RWPE2 (cell line): ENCODE data around the gene NBDY.
"Not testable (repeated sequence)": the region's sequence is repeated elsewhere in the genome, so short reads cannot be mapped to it uniquely, and the experiment has no call there.

Experiments
- ATAC-seq: fragments of 200-7000 bp; cut with Tn5 transposase; 3 replicates; pipeline ENCODE4 v1.9.1; 2021; ENCODE audit warnings: low read depth
- DNase-seq: peaks from one replicate; pipeline ENCODE4 v3.0.0-alpha.2; 2020; ENCODE audit warnings: low spot score
- H3K27ac ChIP-seq: fragments of 450-650 bp; 2 replicates; pipeline ENCODE4 v1.5.1; 2017; ENCODE audit warnings: mild to moderate bottlenecking; ENCODE audit not compliant: poor library complexity, severe bottlenecking
- H3K27me3 ChIP-seq: fragments of 250-450 bp; sonication (Bioruptor Pico); 2 replicates; pipeline ENCODE4 v1.5.1; 2021; ENCODE audit warnings: mild to moderate bottlenecking, moderate library complexity; ENCODE audit not compliant: insufficient read depth, poor library complexity, severe bottlenecking
- H3K36me3 ChIP-seq: fragments of 250-450 bp; sonication (Bioruptor Pico); 2 replicates; pipeline ENCODE4 v1.5.1; 2020; ENCODE audit warnings: low read depth, mild to moderate bottlenecking, moderate library complexity
- H3K4me1 ChIP-seq: fragments of 250-450 bp; sonication (Bioruptor Pico); 2 replicates; pipeline ENCODE4 v1.5.1; 2021; ENCODE audit warnings: mild to moderate bottlenecking, moderate library complexity; ENCODE audit not compliant: insufficient read depth, poor library complexity, severe bottlenecking
- H3K4me3 ChIP-seq: fragments of 250-450 bp; sonication (Bioruptor Pico); 2 replicates; pipeline ENCODE4 v1.5.1; 2021; ENCODE audit warnings: mild to moderate bottlenecking, moderate library complexity; ENCODE audit not compliant: severe bottlenecking
- H3K9me3 ChIP-seq: fragments of 250-450 bp; sonication (Bioruptor Pico); 2 replicates; pipeline ENCODE4 v1.5.1; 2021; ENCODE audit warnings: mild to moderate bottlenecking, moderate library complexity; ENCODE audit not compliant: severe bottlenecking
- TF ChIP-seq, protein P1 (sequence below): fragments of 450-650 bp; IDR thresholded peaks from one replicate; pipeline ENCODE4 v1.5.1; 2017; ENCODE audit warnings: mild to moderate bottlenecking, moderate library complexity; ENCODE audit not compliant: poor library complexity, severe bottlenecking

Gene NBDY, protein sequence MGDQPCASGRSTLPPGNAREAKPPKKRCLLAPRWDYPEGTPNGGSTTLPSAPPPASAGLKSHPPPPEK

DNA sequence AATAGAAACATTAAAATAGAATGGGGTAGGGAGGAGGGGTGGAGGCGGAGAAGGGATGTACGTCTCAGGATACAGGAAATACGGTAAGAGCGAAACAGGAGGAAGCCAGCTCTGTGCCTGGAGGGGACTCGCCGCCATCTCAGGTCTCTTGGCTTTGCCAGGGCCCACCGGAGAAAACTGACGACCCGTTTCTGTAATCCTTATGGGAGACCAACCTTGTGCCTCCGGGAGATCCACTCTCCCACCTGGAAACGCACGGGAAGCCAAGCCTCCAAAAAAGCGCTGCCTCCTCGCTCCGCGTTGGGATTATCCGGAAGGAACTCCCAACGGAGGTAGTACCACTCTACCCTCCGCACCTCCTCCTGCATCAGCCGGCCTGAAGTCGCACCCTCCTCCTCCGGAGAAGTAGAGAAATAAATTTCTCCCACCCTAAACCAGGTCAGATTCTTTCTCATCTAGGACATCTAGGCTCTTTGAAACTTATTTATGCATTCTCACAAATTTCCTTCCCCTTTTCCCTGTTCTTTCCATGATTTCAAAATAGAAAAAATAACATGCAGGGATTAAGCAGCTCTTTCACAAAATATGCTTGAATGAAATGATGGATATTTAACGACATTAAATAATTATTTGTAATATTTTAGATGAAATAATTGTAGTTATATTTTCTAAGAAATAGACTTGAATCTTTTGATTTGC, at the start of gene NBDY:
Gene NBDY (plus strand): TSS at position 92 of the 699 bp plus-strand sequence. CDS start 111 bp downstream, at position 203.
- Histone ChIP-seq H3K27me3 (no peaks in the 10 kb centered on the region), H3K9me3 (no peaks in the 10 kb centered on the region), H3K4me1 (no peaks in the 10 kb centered on the region), H3K27ac (peak within 1 kb of the TSS; percentile 52), H3K36me3 (peaks cover 6% of the 10 kb centered on the region; the same call in 1 of the 2 replicates), H3K4me3 (peak within 1 kb of the TSS; percentile 58)
- no peak for DNase-seq
- peak; percentile 93 for ATAC-seq
- TF ChIP-seq, protein P1, sequence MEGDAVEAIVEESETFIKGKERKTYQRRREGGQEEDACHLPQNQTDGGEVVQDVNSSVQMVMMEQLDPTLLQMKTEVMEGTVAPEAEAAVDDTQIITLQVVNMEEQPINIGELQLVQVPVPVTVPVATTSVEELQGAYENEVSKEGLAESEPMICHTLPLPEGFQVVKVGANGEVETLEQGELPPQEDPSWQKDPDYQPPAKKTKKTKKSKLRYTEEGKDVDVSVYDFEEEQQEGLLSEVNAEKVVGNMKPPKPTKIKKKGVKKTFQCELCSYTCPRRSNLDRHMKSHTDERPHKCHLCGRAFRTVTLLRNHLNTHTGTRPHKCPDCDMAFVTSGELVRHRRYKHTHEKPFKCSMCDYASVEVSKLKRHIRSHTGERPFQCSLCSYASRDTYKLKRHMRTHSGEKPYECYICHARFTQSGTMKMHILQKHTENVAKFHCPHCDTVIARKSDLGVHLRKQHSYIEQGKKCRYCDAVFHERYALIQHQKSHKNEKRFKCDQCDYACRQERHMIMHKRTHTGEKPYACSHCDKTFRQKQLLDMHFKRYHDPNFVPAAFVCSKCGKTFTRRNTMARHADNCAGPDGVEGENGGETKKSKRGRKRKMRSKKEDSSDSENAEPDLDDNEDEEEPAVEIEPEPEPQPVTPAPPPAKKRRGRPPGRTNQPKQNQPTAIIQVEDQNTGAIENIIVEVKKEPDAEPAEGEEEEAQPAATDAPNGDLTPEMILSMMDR: no peak

DNA sequence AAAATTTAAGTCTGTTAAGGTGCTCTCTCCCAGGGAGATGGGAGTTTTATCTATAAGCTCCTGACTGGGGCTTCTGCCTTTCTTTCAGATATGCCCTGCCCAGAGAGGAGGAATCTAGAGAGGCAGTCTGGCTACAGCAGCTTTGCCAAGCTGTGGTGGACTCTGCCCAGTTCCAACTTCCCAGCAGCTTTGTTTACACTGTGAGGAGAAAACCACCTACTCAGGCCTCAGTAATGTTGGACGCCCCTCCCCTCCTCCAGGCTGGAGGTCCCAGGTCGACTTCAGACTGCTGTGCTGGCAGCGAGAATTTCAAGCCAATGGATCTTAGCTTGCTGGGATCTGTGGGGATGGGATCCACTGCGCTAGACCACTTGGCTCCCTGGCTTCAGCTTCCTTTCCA, 24.5 kb upstream of the NBDY start:
- H3K27me3 ChIP-seq, DNase-seq: not testable (repeated sequence)

DNA sequence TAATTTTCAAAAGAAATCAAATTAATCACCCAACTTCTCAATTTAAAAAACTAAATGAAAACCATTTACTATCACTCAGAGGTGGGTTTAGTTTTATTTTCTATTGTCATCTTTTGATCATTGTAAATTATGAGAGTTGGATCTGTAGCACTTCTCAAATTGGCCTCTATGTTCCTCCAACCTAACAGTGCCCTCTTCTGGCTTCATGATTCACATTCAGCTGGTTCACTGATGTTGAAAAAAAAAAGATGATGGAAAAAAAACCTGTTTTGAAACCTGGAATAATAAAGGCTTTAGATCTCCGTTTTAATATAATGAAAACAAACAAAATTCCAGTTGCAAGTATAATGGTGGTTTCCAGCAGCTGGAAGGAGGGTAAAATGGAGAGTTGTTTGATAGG, 2.4 kb upstream of the NBDY start:
- H3K27ac ChIP-seq: no peak overlapping the region
- DNase-seq (no peak), ATAC-seq (0 out of 3 replicates have a peak, but pooled peaks have one; percentile 35)

More for the DNA sequence above, 24.5 kb upstream of the NBDY start:
- H3K4me3 ChIP-seq, H3K36me3 ChIP-seq, H3K4me1 ChIP-seq, ATAC-seq, H3K27ac ChIP-seq, H3K9me3 ChIP-seq: not testable (repeated sequence)

DNA sequence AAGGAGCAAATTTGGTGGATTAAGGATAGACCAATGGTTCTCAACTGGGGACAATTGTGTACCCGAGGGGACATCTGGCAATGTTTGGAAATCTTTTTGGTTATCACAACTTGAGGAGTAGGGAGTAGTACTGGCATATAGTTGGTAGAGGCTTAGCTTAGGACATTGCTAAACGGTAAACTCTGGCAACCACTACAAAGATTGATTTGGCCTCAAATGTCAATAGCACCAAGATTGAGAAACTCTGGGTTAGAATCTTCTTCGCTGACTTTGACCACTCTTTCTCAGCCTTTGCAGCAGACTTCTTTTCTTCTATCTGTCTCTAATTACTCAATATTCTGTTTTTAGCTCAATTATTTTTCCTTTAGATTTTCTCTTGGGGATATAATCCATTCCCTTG, 1.5 kb upstream of the NBDY start:
- no peak overlapping the region for H3K27ac ChIP-seq
- ATAC-seq (no peak), DNase-seq (no peak)
- no peak overlapping the region for H3K4me3 ChIP-seq
- TF ChIP-seq, protein P1: no peak
- no peaks in the 10 kb centered on the region for H3K9me3 ChIP-seq
- H3K36me3 ChIP-seq: no peaks in the 10 kb centered on the region
- no peaks in the 10 kb centered on the region for H3K27me3 ChIP-seq
- no peaks in the 10 kb centered on the region for H3K4me1 ChIP-seq

More for the DNA sequence above, 2.4 kb upstream of the NBDY start:
- Histone ChIP-seq H3K36me3 (no peaks in the 10 kb centered on the region), H3K27me3 (no peaks in the 10 kb centered on the region), H3K4me3 (no peak overlapping the region), H3K9me3 (no peaks in the 10 kb centered on the region), H3K4me1 (no peaks in the 10 kb centered on the region)
- TF ChIP-seq, protein P1: peak; percentile 64

DNA sequence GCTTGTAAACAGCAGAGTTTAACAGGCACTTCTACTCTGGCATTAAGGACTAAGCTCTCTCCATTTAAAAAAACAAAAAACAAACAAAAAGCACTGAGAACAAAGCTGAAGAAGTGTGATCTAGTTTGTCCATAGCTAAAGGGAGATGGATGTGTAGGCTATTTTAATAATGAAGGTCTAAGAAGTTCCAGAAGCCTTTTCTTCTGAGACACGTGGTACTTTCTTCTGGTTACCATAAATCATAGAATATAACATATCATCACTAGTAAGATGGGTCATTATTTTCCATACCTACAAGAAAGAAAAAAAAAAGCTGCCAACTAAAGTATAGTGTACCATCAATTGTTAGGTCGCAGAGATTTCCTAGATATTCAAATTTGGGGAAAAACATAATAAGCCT, 722 bp upstream of the NBDY start:
- ATAC-seq (no peak), DNase-seq (no peak)
- Histone ChIP-seq H3K36me3 (no peaks in the 10 kb centered on the region), H3K27me3 (no peaks in the 10 kb centered on the region), H3K4me1 (no peaks in the 10 kb centered on the region), H3K4me3 (peak overlapping the region; percentile 58), H3K27ac (no peak overlapping the region), H3K9me3 (no peaks in the 10 kb centered on the region)
- TF ChIP-seq, protein P1: no peak
